Breast epithelium (tissue), 4 donors: Measurements from ENCODE around the gene NCDN. TPM values are rescaled to one million over a fixed set of nuclear protein-coding genes. Genes with fewer than 3 reads are reported as not detected.
A peak's percentile ranks its signal among the peaks of the same experiment; 100 is the strongest.

Source experiments
- DNase-seq, 2 donors: peaks; one replicate each; pipeline ENCODE4 v3.0.0-alpha.2; 2019; ENCODE audit warnings: low spot score in 2 of 2
- H3K27ac ChIP-seq, 2 donors: fragments of 200-600 bp; sonication (generic) in 1 of 2; one replicate each; pipeline ENCODE4 v1.5.1; 2016 to 2019; ENCODE audit warnings: mild to moderate bottlenecking in 1 of 2
- H3K27me3 ChIP-seq, 2 donors: fragments of 200-600 bp; sonication (generic) in 1 of 2; one replicate each; pipeline versions ENCODE4 v1.5.1 to v1.6.0; 2017 to 2019; ENCODE audit warnings: control low read depth in 1 of 2, mild to moderate bottlenecking in 1 of 2
- H3K36me3 ChIP-seq: fragments of 200-600 bp; one replicate; pipeline ENCODE4 v1.5.1; 2019
- H3K4me1 ChIP-seq, 2 donors: fragments of 200-600 bp; sonication (generic); one replicate each; pipeline ENCODE4 v1.5.1; 2016 to 2019; ENCODE audit warnings: control low read depth in 1 of 2
- H3K4me3 ChIP-seq, 3 donors: fragments of 200-600 bp; sonication (generic); 1 replicate in 2 of 3; 2 replicates in 1 of 3; pipeline ENCODE4 v1.5.1; 2016 to 2019; ENCODE audit warnings: mild to moderate bottlenecking in 3 of 3, moderate library complexity in 2 of 3
- H3K9me3 ChIP-seq, 2 donors: fragments of 200-600 bp; sonication (generic) in 1 of 2; one replicate each; pipeline ENCODE4 v1.5.1; 2016 to 2019; ENCODE audit warnings: control low read depth in 1 of 2
- CTCF ChIP-seq, 3 donors: fragments of 450-650 bp; IDR thresholded peaks; one replicate each; pipeline ENCODE4 v1.5.1; 2016 to 2017; ENCODE audit warnings: antibody characterized with exemption in 3 of 3, mild to moderate bottlenecking in 3 of 3, moderate library complexity in 3 of 3
- POLR2A ChIP-seq: fragments of 450-650 bp; IDR thresholded peaks from one replicate; pipeline ENCODE4 v1.6.1; 2016; ENCODE audit warnings: antibody characterized with exemption, mild to moderate bottlenecking, moderate library complexity
- POLR2AphosphoS5 ChIP-seq, 3 donors: sonication (generic); formaldehyde crosslinking; IDR thresholded peaks; one replicate each; pipeline ENCODE4 v1.6.1; 2017; ENCODE audit warnings: antibody characterized with exemption in 3 of 3
- intact Hi-C: fragments of 100-400 bp; cut with DNase I; formaldehyde crosslinking; loops from one replicate; pipeline ENCODE4 v1.15.1; 2023; ENCODE audit warnings: low total_unique reads
- total RNA-seq, 3 donors: library from RNA; depleted of rRNA; stranded (reverse); fragments of >200 nt; gene quantifications; one replicate each; pipeline ENCODE4 v1.1.0, GENCODE V29; 2016

Gene NCDN
- total RNA-seq, 3 donors from 2014 or later, result 9.9 to 22.3 (median 16.2) TPM

- H3K36me3 ChIP-seq, result no peaks in the 10 kb centered on the region
- H3K9me3 ChIP-seq, result no peaks in the 10 kb centered on the region
- H3K4me1 ChIP-seq, result peaks cover 0 to 15% of the 10 kb centered on the region in 2 donors
- DNase-seq, result no peak
- no peak overlapping the region for H3K4me3 ChIP-seq
- intact Hi-C loops, result no loop called here
- no peaks in the 10 kb centered on the region for H3K27me3 ChIP-seq
- H3K27ac ChIP-seq, result no peak overlapping the region
- TF ChIP-seq POLR2A (no peak), CTCF (IDR thresholded peaks at IDR 0.05) (no peak), POLR2AphosphoS5 (IDR thresholded peaks at IDR 0.05) (no peak)
Measured at GRCh38 chr1:35531368-35531767, 26.2 kb upstream of the NCDN start.

GRCh38 chr1:35532497-35533223 lies 24.9 kb upstream of the NCDN start:
- H3K4me1 ChIP-seq, result peaks cover 0 to 15% of the 10 kb centered on the region in 2 donors
- TF ChIP-seq POLR2AphosphoS5 (IDR thresholded peaks at IDR 0.05), result no peak
- TF ChIP-seq POLR2A, result no peak
- TF ChIP-seq CTCF (IDR thresholded peaks at IDR 0.05), result no peak
- no peaks in the 10 kb centered on the region for H3K27me3 ChIP-seq
- no peak overlapping the region for H3K4me3 ChIP-seq
- H3K27ac ChIP-seq, result peak overlapping the region; percentile 32 to 34
- DNase-seq, result no peak
- no peaks in the 10 kb centered on the region for H3K36me3 ChIP-seq
- H3K9me3 ChIP-seq, result no peaks in the 10 kb centered on the region
- intact Hi-C loops, result no loop called here

GRCh38 chr1:35533586-35533985 lies 24.0 kb upstream of the NCDN start:
- intact Hi-C loops, result no loop called here
- H3K4me3 ChIP-seq, result no peak overlapping the region
- peak overlapping the region; percentile 4 to 34 for H3K27ac ChIP-seq
- H3K4me1 ChIP-seq, result peaks cover 0 to 15% of the 10 kb centered on the region in 2 donors
- no peaks in the 10 kb centered on the region for H3K36me3 ChIP-seq
- DNase-seq, result no peak
- H3K27me3 ChIP-seq, result no peaks in the 10 kb centered on the region
- H3K9me3 ChIP-seq, result no peaks in the 10 kb centered on the region
- TF ChIP-seq POLR2AphosphoS5 (IDR thresholded peaks at IDR 0.05), result no peak
- no peak for TF ChIP-seq POLR2A
- no peak for TF ChIP-seq CTCF (IDR thresholded peaks at IDR 0.05)

- no peak overlapping the region for H3K4me3 ChIP-seq
- H3K27ac ChIP-seq, result no peak overlapping the region
- DNase-seq, result no peak
- peaks cover 0 to 28% of the 10 kb centered on the region in 2 donors for H3K4me1 ChIP-seq
- TF ChIP-seq POLR2AphosphoS5 (IDR thresholded peaks at IDR 0.05) (no peak), POLR2A (no peak), CTCF (IDR thresholded peaks at IDR 0.05) (no peak)
- no peaks in the 10 kb centered on the region for H3K9me3 ChIP-seq
- no peaks in the 10 kb centered on the region for H3K36me3 ChIP-seq
- no peaks in the 10 kb centered on the region for H3K27me3 ChIP-seq
- intact Hi-C loops, result no loop called here
Measured at GRCh38 chr1:35535243-35535642, 22.4 kb upstream of the NCDN start.

GRCh38 chr1:35536556-35537162 lies 20.9 kb upstream of the NCDN start:
- DNase-seq, result no peak
- no peaks in the 10 kb centered on the region for H3K9me3 ChIP-seq
- H3K27ac ChIP-seq, result no peak overlapping the region
- peaks cover 0 to 35% of the 10 kb centered on the region in 2 donors for H3K4me1 ChIP-seq
- TF ChIP-seq POLR2A, result no peak
- TF ChIP-seq POLR2AphosphoS5 (IDR thresholded peaks at IDR 0.05), result no peak
- TF ChIP-seq CTCF (IDR thresholded peaks at IDR 0.05), result no peak
- H3K36me3 ChIP-seq, result no peaks in the 10 kb centered on the region
- no peak overlapping the region for H3K4me3 ChIP-seq
- H3K27me3 ChIP-seq, result no peaks in the 10 kb centered on the region
- intact Hi-C loops, result no loop called here
